SU-DHL-6 (cell line): ENCODE measurements around the gene TBC1D16.

ENCODE experiments used
- CTCF ChIP-seq: fragments of 200-600 bp; sonication (generic); IDR thresholded peaks from one replicate; pipeline ENCODE4 v1.5.1; 2017; ENCODE audit warnings: antibody characterized with exemption, mild to moderate bottlenecking, low read length, moderate library complexity; ENCODE audit not compliant: insufficient read depth, poor library complexity, severe bottlenecking
- EZH2phosphoT487 ChIP-seq: fragments of 200-600 bp; sonication (generic), shearing (Covaris generic); conservative IDR thresholded peaks from 2 replicates; pipeline ENCODE4 v1.6.1; 2018; ENCODE audit warnings: mild to moderate bottlenecking, antibody characterized with exemption, low read length, moderate library complexity, mixed read lengths

- TF ChIP-seq CTCF (no peak), EZH2phosphoT487 (no peak)
These were observed 12.0 kb downstream of the TBC1D16 start for GRCh38 chr17:80023481-80024205.
